Measurements from ENCODE around the gene DRC7. TPM values are rescaled to one million over a fixed set of nuclear protein-coding genes. Genes with fewer than 3 reads are reported as not detected.

Gene DRC7
- total and polyA plus RNA-seq, 8 donors = not detected

DNA sequence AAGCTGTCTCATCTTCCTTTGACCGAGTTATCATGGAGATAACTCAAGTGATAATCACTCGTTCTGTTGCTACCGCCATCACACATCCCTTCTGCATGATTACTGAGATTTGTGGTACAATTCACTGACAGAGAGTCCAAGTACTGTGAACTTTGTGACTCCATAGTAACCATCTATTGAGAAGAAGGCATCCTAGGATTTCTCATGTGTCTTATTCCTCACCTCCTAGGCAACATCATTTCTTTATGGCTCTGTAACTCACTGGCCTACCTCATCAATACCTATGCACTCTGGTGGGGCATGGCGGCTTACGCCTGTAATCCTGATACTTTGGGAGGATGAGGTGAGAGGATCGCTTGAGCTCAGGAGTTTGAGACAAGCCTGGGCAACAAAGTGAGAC, 19.4 kb downstream of the DRC7 start:
- TF ChIP-seq POLR2A (IDR thresholded peaks at IDR 0.05) = no peak
- TF ChIP-seq POLR2AphosphoS5 (IDR thresholded peaks at IDR 0.05) = no peak
- TF ChIP-seq, protein P1, sequence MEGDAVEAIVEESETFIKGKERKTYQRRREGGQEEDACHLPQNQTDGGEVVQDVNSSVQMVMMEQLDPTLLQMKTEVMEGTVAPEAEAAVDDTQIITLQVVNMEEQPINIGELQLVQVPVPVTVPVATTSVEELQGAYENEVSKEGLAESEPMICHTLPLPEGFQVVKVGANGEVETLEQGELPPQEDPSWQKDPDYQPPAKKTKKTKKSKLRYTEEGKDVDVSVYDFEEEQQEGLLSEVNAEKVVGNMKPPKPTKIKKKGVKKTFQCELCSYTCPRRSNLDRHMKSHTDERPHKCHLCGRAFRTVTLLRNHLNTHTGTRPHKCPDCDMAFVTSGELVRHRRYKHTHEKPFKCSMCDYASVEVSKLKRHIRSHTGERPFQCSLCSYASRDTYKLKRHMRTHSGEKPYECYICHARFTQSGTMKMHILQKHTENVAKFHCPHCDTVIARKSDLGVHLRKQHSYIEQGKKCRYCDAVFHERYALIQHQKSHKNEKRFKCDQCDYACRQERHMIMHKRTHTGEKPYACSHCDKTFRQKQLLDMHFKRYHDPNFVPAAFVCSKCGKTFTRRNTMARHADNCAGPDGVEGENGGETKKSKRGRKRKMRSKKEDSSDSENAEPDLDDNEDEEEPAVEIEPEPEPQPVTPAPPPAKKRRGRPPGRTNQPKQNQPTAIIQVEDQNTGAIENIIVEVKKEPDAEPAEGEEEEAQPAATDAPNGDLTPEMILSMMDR (IDR thresholded peaks at IDR 0.05) = no peak
- no peak for TF ChIP-seq EP300 (IDR thresholded peaks at IDR 0.05)
- DNase-seq = peak in 1 of 2 donors; percentile 8
- intact Hi-C loops (cut with DNase I; ENCODE audit: low total_unique reads) = no loop called here
- 81 to 90% (median 87%) methylated on average over 6 of the region's 6 CpGs for WGBS, 5 donors
- no peaks in the 10 kb centered on the region for H3K27me3 ChIP-seq
- H3K36me3 ChIP-seq = no peaks in the 10 kb centered on the region
- no peak overlapping the region for H3K4me3 ChIP-seq
- H3K4me1 ChIP-seq = no peaks in the 10 kb centered on the region
- no peaks in the 10 kb centered on the region for H3K9me3 ChIP-seq
- H3K27ac ChIP-seq = no peak overlapping the region

DNA sequence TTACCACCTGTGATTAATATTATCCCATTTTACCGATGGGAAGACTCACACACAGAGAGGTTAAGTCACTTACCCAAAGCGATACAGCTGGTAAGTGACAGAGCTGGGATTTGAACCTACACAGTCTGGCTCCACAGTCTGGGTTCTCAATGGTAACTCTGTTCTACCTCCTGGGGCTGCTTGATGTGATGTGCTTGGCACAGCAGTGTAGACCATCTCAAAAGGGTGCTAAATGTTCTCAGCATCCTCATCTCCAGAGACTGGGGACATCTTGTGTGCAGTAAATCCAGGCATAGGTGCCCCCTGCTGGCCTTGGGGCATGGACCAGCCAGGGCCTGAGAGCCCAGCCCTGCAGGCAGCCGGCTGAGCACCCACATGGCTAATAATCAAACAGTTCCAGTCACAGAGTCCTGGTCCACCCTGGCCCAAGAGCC, 25.6 kb downstream of the DRC7 start:
- Histone ChIP-seq H3K4me1 (no peaks in the 10 kb centered on the region), H3K9me3 (no peaks in the 10 kb centered on the region), H3K27ac (no peak overlapping the region), H3K27me3 (peaks cover 0 to 10% (median 0%) of the 10 kb centered on the region in 3 donors), H3K4me3 (no peak overlapping the region), H3K36me3 (no peaks in the 10 kb centered on the region)
- intact Hi-C loops (cut with DNase I; ENCODE audit: low total_unique reads) = loop anchor here (10.0 kb wide), 1 partner anchor 145 kb away; no protein-coding TSS in a partner anchor
- 61 to 83% (median 68%) methylated on average over 2 to 3 of the region's 3 CpGs for WGBS, 5 donors
- peak; percentile 81 to 85 for DNase-seq
- TF ChIP-seq, protein P1 (IDR thresholded peaks at IDR 0.05) = peak in 5 of 7 experiments; percentile 33 to 78 (median 66)
- TF ChIP-seq POLR2A (IDR thresholded peaks at IDR 0.05) (no peak), EP300 (IDR thresholded peaks at IDR 0.05) (no peak), POLR2AphosphoS5 (IDR thresholded peaks at IDR 0.05) (no peak)

DNA sequence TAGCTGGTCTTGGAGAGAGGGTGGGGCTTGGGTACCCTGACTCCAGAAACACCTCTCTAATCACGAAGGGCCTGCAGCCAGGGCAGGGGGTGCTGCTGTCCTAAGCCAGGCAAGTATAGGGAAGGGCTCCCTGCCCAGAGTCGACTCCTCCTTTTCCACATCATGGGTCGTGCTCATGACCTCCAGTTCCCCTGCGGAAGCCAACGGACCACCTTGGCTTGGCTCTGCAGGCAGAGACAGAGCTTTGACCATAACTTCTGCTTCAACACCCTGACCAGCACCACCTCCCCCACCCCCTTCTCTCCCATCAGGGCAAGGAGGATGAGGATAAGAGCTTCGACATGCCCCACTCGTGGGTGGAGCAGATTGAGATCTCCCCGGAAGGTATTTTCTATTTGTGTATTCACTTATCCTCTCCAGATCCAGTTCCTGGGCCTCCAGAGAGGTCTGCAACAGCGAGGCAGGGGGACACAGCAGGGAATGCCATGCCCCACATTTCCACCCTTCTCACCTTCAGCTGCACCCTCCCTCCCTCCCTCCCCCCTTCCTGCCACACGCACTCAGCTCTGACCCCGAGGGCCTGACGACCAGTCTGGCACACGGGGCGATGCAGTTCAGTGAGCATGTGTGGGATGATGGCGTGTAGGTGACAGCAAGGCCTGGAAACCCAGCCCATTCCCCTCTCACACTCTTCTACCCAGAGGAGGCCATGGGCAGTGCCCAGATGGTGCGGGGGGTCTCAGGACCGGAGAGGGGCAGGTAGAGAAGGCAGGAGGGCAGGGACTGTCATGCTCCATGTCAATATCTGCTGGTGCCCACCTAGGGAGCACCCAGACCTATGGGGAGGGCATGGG, 27.0 kb downstream of the DRC7 start:
- WGBS, 5 donors = 69 to 81% (median 79%) methylated on average over 13 to 17 of the region's 17 CpGs
- Histone ChIP-seq H3K36me3 (no peaks in the 10 kb centered on the region), H3K27me3 (peaks cover 0 to 10% (median 0%) of the 10 kb centered on the region in 3 donors), H3K4me3 (no peak overlapping the region), H3K4me1 (no peaks in the 10 kb centered on the region), H3K27ac (no peak overlapping the region), H3K9me3 (no peaks in the 10 kb centered on the region)
- TF ChIP-seq POLR2AphosphoS5 (IDR thresholded peaks at IDR 0.05) = no peak
- no peak for TF ChIP-seq POLR2A (IDR thresholded peaks at IDR 0.05)
- TF ChIP-seq, protein P1 (IDR thresholded peaks at IDR 0.05) = no peak
- TF ChIP-seq EP300 (IDR thresholded peaks at IDR 0.05) = no peak
- intact Hi-C loops (cut with DNase I; ENCODE audit: low total_unique reads) = loop anchor here (10.0 kb wide), 1 partner anchor 147 kb away; no protein-coding TSS in a partner anchor
- no peak for DNase-seq

DNA sequence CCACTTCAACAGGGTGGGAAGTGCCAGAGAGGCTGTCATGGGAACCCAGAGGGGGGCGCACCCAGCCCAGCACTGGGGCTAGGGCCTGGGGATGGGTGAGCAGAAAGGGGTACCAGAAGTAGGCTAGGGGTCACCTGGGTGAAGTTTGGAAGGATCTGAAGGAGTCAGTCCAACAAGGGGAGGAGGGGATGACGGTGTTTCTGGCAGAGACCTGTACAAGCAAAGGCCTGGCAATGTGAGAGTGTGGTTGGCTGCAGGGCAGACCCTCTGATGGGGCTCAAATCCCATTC, 27.5 kb downstream of the DRC7 start:
- no peak for DNase-seq
- H3K4me3 ChIP-seq = no peak overlapping the region
- H3K27ac ChIP-seq = no peak overlapping the region
- H3K9me3 ChIP-seq = no peaks in the 10 kb centered on the region
- no peaks in the 10 kb centered on the region for H3K36me3 ChIP-seq
- TF ChIP-seq POLR2AphosphoS5 (IDR thresholded peaks at IDR 0.05) (no peak), POLR2A (IDR thresholded peaks at IDR 0.05) (no peak), EP300 (IDR thresholded peaks at IDR 0.05) (no peak)
- TF ChIP-seq, protein P1 (IDR thresholded peaks at IDR 0.05) = no peak
- intact Hi-C loops (cut with DNase I; ENCODE audit: low total_unique reads) = loop anchor here (10.0 kb wide), 1 partner anchor 147 kb away; no protein-coding TSS in a partner anchor
- 85 to 94% (median 93%) methylated on average over 2 of the region's 2 CpGs for WGBS, 5 donors
- no peaks in the 10 kb centered on the region for H3K4me1 ChIP-seq
- H3K27me3 ChIP-seq = peaks cover 0 to 10% (median 0%) of the 10 kb centered on the region in 3 donors
